HCT116 (cell line): ENCODE measurements around the gene VASH1. TPM values are rescaled to one million over a fixed set of nuclear protein-coding genes. Genes with fewer than 3 reads are reported as not detected.

ENCODE experiments used
- ATAC-seq: fragments of 200-7000 bp; cut with Tn5 transposase; 2 replicates; pipeline ENCODE4 v1.9.1; 2020; ENCODE audit warnings: mild to moderate bottlenecking, moderate library complexity
- BruUV-seq: library from RNA; stranded (reverse); fragments of 400-500 nt; replicated peaks from 2 replicates; lab custom pipeline; 2021; lab: Mats Ljungman, UMichigan
- CTCF ChIA-PET: fragments of 300-600 bp; sonication (Branson Sonifier 250); formaldehyde crosslinking; loops from one replicate; lab custom pipeline; 2021; ENCODE audit warnings: antibody characterized with exemption; lab: Charles Lee
- POLR2A ChIA-PET: fragments of 300-600, 350-600 bp; sonication (Branson Sonifier 250); formaldehyde crosslinking; loops from one replicate; lab custom pipeline; 2021; ENCODE audit warnings: antibody characterized with exemption; lab: Charles Lee
- RAD21 ChIA-PET, 2 experiments: fragments of 300-600 bp; sonication (Branson Sonifier 250); formaldehyde crosslinking; loops; one replicate each; lab custom pipeline; 2023; ENCODE audit warnings: low total read pairs in 2 of 2; ENCODE audit not compliant: uncharacterized antibody in 2 of 2, unreplicated experiment in 2 of 2, low non-redundant PET in 1 of 2; lab: Charles Lee
- DNase-seq: peaks from one replicate; pipeline ENCODE4 v3.0.0-alpha.2; 2010; ENCODE audit warnings: low read depth, low spot score
- H2AFZ ChIP-seq: fragments of 200-600 bp; shearing (Covaris generic), sonication (generic); 2 replicates; pipeline ENCODE4 v1.6.1; 2017; ENCODE audit warnings: low read depth, mixed run types, mixed read lengths, antibody characterized with exemption, low read length; ENCODE audit not compliant: poor library complexity, severe bottlenecking
- H3K27ac ChIP-seq: 2 replicates; pipeline ENCODE4 v1.5.1; 2012; ENCODE audit warnings: low read depth, low read length
- H3K27me3 ChIP-seq: fragments of 200-600 bp; sonication (generic); 2 replicates; pipeline ENCODE4 v1.6.1; 2016; ENCODE audit warnings: mixed run types, low read length, mixed read lengths; ENCODE audit not compliant: insufficient read depth
- H3K36me3 ChIP-seq, 2 experiments: fragments of 200-500 bp in 1 of 2; fragments of 200-600 bp in 1 of 2; sonication (Bioruptor generic) in 1 of 2; sonication (generic) in 1 of 2; 2 replicates each; pipeline versions ENCODE4 v1.5.1 to v1.6.1; 2014 to 2016; ENCODE audit warnings: low read length in 2 of 2, inconsistent platforms in 1 of 2, mixed read lengths in 1 of 2, mixed run types in 1 of 2; ENCODE audit not compliant: insufficient read depth in 2 of 2, control insufficient read depth in 1 of 2
- H3K4me1 ChIP-seq, 2 experiments: fragments of 200-600 bp in 1 of 2; sonication (generic) in 1 of 2; 2 replicates each; pipeline versions ENCODE4 v1.5.1 to v1.6.1; 2012 to 2017; ENCODE audit warnings: low read length in 2 of 2, inconsistent platforms in 1 of 2, mild to moderate bottlenecking in 1 of 2, mixed read lengths in 1 of 2, mixed run types in 1 of 2, moderate library complexity in 1 of 2; ENCODE audit not compliant: insufficient read depth in 2 of 2, control insufficient read depth in 1 of 2
- H3K4me2 ChIP-seq: fragments of 200-600 bp; sonication (generic); 2 replicates; pipeline ENCODE4 v1.6.1; 2017; ENCODE audit warnings: mixed run types, low read length, mixed read lengths
- H3K4me3 ChIP-seq, 2 experiments: fragments of 200-600 bp in 1 of 2; sonication (generic) in 1 of 2; replicated peaks in 1 of 2; 2 replicates each; pipeline ENCODE4 v1.5.1; 2011 to 2016; ENCODE audit warnings: low read length in 2 of 2, control low read depth in 1 of 2, low read depth in 1 of 2, mild to moderate bottlenecking in 1 of 2, mixed read lengths in 1 of 2, mixed run types in 1 of 2
- H3K79me2 ChIP-seq: fragments of 200-600 bp; sonication (generic); 2 replicates; pipeline ENCODE4 v1.6.1; 2017; ENCODE audit warnings: mild to moderate bottlenecking, mixed run types, low read length, moderate library complexity, mixed read lengths; ENCODE audit not compliant: insufficient read depth
- H3K9ac ChIP-seq: fragments of 200-600 bp; sonication (generic); 2 replicates; pipeline ENCODE4 v1.6.1; 2016; ENCODE audit warnings: low read length, mixed read lengths
- H3K9me2 ChIP-seq: fragments of 200-600 bp; sonication (generic), shearing (Covaris generic); 2 replicates; pipeline ENCODE4 v1.6.1; 2017; ENCODE audit warnings: mixed run types, mild to moderate bottlenecking, moderate library complexity; ENCODE audit not compliant: insufficient read depth
- H3K9me3 ChIP-seq, 2 experiments: fragments of 200-500 bp in 1 of 2; fragments of 200-600 bp in 1 of 2; sonication (Bioruptor generic) in 1 of 2; sonication (generic) in 1 of 2; 2 replicates each; pipeline ENCODE4 v1.6.1; 2014 to 2017; ENCODE audit warnings: low read length in 2 of 2, mixed read lengths in 2 of 2, inconsistent platforms in 1 of 2, low read depth in 1 of 2, mild to moderate bottlenecking in 1 of 2, mixed run types in 1 of 2, moderate library complexity in 1 of 2; ENCODE audit not compliant: control insufficient read depth in 1 of 2, insufficient read depth in 1 of 2
- H4K20me1 ChIP-seq: fragments of 200-600 bp; sonication (generic), shearing (Covaris generic); 2 replicates; pipeline ENCODE4 v1.6.1; 2017; ENCODE audit warnings: mixed run types, mild to moderate bottlenecking, moderate library complexity; ENCODE audit not compliant: insufficient read depth
- CBX3 ChIP-seq: IDR thresholded peaks from 2 replicates; pipeline ENCODE4 v1.6.1; 2012; ENCODE audit warnings: low read depth
- ELF1 ChIP-seq: IDR thresholded peaks from 2 replicates; pipeline ENCODE4 v1.6.1; 2012; ENCODE audit warnings: low read depth, borderline replicate concordance
- JUND ChIP-seq: IDR thresholded peaks from 2 replicates; pipeline ENCODE4 v1.6.1; 2012
- POLR2A ChIP-seq: IDR thresholded peaks from 2 replicates; pipeline ENCODE4 v1.7.0; 2011; ENCODE audit warnings: borderline replicate concordance; ENCODE audit not compliant: insufficient read depth, insufficient read length; ENCODE audit errors: extremely low read depth
- POLR2AphosphoS5 ChIP-seq: IDR thresholded peaks from 2 replicates; pipeline ENCODE4 v1.6.1; 2011; ENCODE audit warnings: mild to moderate bottlenecking, low read depth, low read length, moderate library complexity
- RAD21 ChIP-seq: IDR thresholded peaks from 2 replicates; pipeline ENCODE4 v1.6.1; 2012; ENCODE audit warnings: low read depth, mild to moderate bottlenecking
- SIN3A ChIP-seq: IDR thresholded peaks from 2 replicates; pipeline ENCODE4 v1.6.1; 2012; ENCODE audit warnings: low read depth
- SP1 ChIP-seq: IDR thresholded peaks from 2 replicates; pipeline ENCODE4 v1.6.1; 2012; ENCODE audit warnings: low read depth
- SRF ChIP-seq: IDR thresholded peaks from 2 replicates; pipeline ENCODE4 v1.6.1; 2012; ENCODE audit warnings: low read depth
- ZFX ChIP-seq: fragments of 450-650 bp; IDR thresholded peaks from 2 replicates; pipeline ENCODE4 v1.6.1; 2017
- ZNF274 ChIP-seq: fragments of 200-500 bp; sonication (Bioruptor generic); IDR thresholded peaks from 2 replicates; pipeline ENCODE4 v1.6.1; 2014; ENCODE audit warnings: mild to moderate bottlenecking, low read depth, low read length, inconsistent platforms
- intact Hi-C: fragments of 100-400 bp; cut with micrococcal nuclease; formaldehyde crosslinking; loops from 2 replicates; pipeline ENCODE4 v1.10.0; 2022
- total RNA-seq: library from RNA; stranded (reverse); gene quantifications from one replicate; pipeline ENCODE4 v1.2.1, GENCODE V29; 2021; ENCODE audit not compliant: unreplicated experiment
- TF ChIP-seq, protein P1 (sequence below): IDR thresholded peaks from 2 replicates; pipeline ENCODE4 v1.6.1; 2012
- TF ChIP-seq, protein P2 (sequence below), 3 experiments: fragments of 200-600 bp in 1 of 3; sonication (generic) in 1 of 3; IDR thresholded peaks in 2 of 3; conservative IDR thresholded peaks in 1 of 3; 2 replicates each; pipeline ENCODE4 v1.5.1; 2012 to 2017; ENCODE audit warnings: low read depth in 2 of 3, low read length in 2 of 3, antibody characterized with exemption in 1 of 3, borderline replicate concordance in 1 of 3, control low read depth in 1 of 3, mild to moderate bottlenecking in 1 of 3, mixed read lengths in 1 of 3, mixed run types in 1 of 3, moderate library complexity in 1 of 3; ENCODE audit not compliant: insufficient read depth in 1 of 3
- TF ChIP-seq, protein P3 (sequence below): IDR thresholded peaks from 2 replicates; pipeline ENCODE4 v1.6.1; 2012; ENCODE audit warnings: low read depth
- TF ChIP-seq, protein P4 (sequence below): IDR thresholded peaks from 2 replicates; pipeline ENCODE4 v1.6.1; 2012

VASH1 gene
- total RNA-seq, 1 experiment from 2014 or later, result 13.3 TPM

DNA sequence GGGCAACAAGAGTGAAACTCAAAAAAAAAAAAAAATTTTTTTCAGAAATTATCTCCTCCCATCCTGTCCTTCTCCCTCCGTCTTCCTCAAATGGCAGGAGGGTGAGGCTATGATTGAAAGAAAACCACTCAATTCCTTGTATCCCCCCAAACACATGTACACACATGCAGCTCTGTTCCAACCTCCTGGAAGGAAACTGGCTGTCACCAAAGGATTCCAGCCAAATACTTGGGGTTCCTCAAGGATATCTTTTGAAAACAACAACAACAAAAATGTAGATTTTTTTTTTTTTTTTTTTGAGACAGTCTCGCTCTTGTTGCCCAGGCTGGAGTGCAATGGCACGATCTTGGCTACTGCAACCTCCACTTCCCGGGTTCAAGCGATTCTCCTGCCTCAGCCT is 46.8 kb upstream of the VASH1 start:
- Histone ChIP-seq H3K27me3 (no peaks in the 10 kb centered on the region), H2AFZ (no peak overlapping the region), H3K4me3 (no peak overlapping the region), H3K4me1 (no peaks in the 10 kb centered on the region), H3K9me2 (no peaks in the 10 kb centered on the region), H4K20me1 (no peaks in the 10 kb centered on the region)
- POLR2A ChIA-PET, result interaction anchor here (0.7 kb wide), 1 partner anchor 346 kb away, joined by 3 read pairs; no protein-coding TSS in a partner anchor
- ATAC-seq, result no peak
- RAD21 ChIA-PET, result no interaction called here
- intact Hi-C loops, result loop anchor here (10.0 kb wide), 1 partner anchor 350 kb away; no protein-coding TSS in a partner anchor
- TF ChIP-seq RAD21 (no peak), ELF1 (no peak), JUND (no peak), SIN3A (no peak), POLR2A (no peak), CBX3 (no peak), SRF (no peak), POLR2AphosphoS5 (no peak), ZFX (no peak), SP1 (no peak), ZNF274 (no peak)
- TF ChIP-seq, protein P1, sequence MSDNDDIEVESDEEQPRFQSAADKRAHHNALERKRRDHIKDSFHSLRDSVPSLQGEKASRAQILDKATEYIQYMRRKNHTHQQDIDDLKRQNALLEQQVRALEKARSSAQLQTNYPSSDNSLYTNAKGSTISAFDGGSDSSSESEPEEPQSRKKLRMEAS, result no peak
- TF ChIP-seq, protein P2, sequence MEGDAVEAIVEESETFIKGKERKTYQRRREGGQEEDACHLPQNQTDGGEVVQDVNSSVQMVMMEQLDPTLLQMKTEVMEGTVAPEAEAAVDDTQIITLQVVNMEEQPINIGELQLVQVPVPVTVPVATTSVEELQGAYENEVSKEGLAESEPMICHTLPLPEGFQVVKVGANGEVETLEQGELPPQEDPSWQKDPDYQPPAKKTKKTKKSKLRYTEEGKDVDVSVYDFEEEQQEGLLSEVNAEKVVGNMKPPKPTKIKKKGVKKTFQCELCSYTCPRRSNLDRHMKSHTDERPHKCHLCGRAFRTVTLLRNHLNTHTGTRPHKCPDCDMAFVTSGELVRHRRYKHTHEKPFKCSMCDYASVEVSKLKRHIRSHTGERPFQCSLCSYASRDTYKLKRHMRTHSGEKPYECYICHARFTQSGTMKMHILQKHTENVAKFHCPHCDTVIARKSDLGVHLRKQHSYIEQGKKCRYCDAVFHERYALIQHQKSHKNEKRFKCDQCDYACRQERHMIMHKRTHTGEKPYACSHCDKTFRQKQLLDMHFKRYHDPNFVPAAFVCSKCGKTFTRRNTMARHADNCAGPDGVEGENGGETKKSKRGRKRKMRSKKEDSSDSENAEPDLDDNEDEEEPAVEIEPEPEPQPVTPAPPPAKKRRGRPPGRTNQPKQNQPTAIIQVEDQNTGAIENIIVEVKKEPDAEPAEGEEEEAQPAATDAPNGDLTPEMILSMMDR (IDR thresholded peaks at IDR 0.05 in 2 of 3, conservative IDR thresholded peaks at IDR 0.05 in 1 of 3; ENCODE audit: borderline replicate concordance in 1 of 3, insufficient read depth in 1 of 3, low read depth in 2 of 3, low read length in 2 of 3), result no peak
- TF ChIP-seq, protein P3, sequence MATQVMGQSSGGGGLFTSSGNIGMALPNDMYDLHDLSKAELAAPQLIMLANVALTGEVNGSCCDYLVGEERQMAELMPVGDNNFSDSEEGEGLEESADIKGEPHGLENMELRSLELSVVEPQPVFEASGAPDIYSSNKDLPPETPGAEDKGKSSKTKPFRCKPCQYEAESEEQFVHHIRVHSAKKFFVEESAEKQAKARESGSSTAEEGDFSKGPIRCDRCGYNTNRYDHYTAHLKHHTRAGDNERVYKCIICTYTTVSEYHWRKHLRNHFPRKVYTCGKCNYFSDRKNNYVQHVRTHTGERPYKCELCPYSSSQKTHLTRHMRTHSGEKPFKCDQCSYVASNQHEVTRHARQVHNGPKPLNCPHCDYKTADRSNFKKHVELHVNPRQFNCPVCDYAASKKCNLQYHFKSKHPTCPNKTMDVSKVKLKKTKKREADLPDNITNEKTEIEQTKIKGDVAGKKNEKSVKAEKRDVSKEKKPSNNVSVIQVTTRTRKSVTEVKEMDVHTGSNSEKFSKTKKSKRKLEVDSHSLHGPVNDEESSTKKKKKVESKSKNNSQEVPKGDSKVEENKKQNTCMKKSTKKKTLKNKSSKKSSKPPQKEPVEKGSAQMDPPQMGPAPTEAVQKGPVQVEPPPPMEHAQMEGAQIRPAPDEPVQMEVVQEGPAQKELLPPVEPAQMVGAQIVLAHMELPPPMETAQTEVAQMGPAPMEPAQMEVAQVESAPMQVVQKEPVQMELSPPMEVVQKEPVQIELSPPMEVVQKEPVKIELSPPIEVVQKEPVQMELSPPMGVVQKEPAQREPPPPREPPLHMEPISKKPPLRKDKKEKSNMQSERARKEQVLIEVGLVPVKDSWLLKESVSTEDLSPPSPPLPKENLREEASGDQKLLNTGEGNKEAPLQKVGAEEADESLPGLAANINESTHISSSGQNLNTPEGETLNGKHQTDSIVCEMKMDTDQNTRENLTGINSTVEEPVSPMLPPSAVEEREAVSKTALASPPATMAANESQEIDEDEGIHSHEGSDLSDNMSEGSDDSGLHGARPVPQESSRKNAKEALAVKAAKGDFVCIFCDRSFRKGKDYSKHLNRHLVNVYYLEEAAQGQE, result no peak
- TF ChIP-seq, protein P4, sequence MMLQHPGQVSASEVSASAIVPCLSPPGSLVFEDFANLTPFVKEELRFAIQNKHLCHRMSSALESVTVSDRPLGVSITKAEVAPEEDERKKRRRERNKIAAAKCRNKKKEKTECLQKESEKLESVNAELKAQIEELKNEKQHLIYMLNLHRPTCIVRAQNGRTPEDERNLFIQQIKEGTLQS, result no peak
- TF ChIP-seq, all 23 proteins: peak for 0
- CTCF ChIA-PET, result no interaction called here
- BruUV-seq, result no TSS peak
- H3K27ac ChIP-seq, result no peak overlapping the region
- no peaks in the 10 kb centered on the region for H3K36me3 ChIP-seq
- no peak for DNase-seq
- no peak overlapping the region for H3K9ac ChIP-seq
- no peak overlapping the region for H3K4me2 ChIP-seq
- no peaks in the 10 kb centered on the region for H3K79me2 ChIP-seq
- no peaks in the 10 kb centered on the region; a peak in 1 of 4 replicates for H3K9me3 ChIP-seq
